ENCODE measurements around the gene POLR3B. TPM values are rescaled to one million over a fixed set of nuclear protein-coding genes. Genes with fewer than 3 reads are reported as not detected.

POLR3B gene
- total and polyA plus RNA-seq, 9 of the 15 experiments (the other 6 are each of a cell fraction or from before 2014, with no cell fraction given): 7.6 to 17.9 (median 14.4) TPM

GRCh38 chr12:106522708-106523107 lies 165.2 kb downstream of the POLR3B start (continued):
- no peak for TF ChIP-seq RREB1 (CRISPR knock-in tag; IDR thresholded peaks at IDR 0.05)
- TF ChIP-seq ZNF274 (IDR thresholded peaks at IDR 0.05; ENCODE audit: borderline replicate concordance, low read depth, low read length): no peak
- TF ChIP-seq GATAD2A (IDR thresholded peaks at IDR 0.05): peak; percentile 76; the same call in 1 of the 2 replicates
- no peak for TF ChIP-seq ZKSCAN8 (CRISPR knock-in tag; IDR thresholded peaks at IDR 0.05)
- no peak for TF ChIP-seq L3MBTL2 (IDR thresholded peaks at IDR 0.05)
- no peak for TF ChIP-seq ZNF79 (CRISPR knock-in tag; IDR thresholded peaks at IDR 0.05; ENCODE audit: low read depth)
- no peak for TF ChIP-seq NFYB (IDR thresholded peaks at IDR 0.05; ENCODE audit: extremely low read depth, insufficient read length)
- no peak for TF ChIP-seq PRDM10 (IDR thresholded peaks at IDR 0.05; ENCODE audit: partially characterized antibody)
- TF ChIP-seq ZHX1 (conservative IDR thresholded peaks at IDR 0.05; ENCODE audit: low read length): no peak
- TF ChIP-seq HLTF (IDR thresholded peaks at IDR 0.05): 0 out of 2 replicates have a peak, but pooled peaks have one; percentile 62
- no peak for TF ChIP-seq FOXP4 (CRISPR knock-in tag; IDR thresholded peaks at IDR 0.05; ENCODE audit: borderline replicate concordance)
- no peak for TF ChIP-seq BCL6 (CRISPR knock-in tag; IDR thresholded peaks at IDR 0.05)
- no peak for TF ChIP-seq DNMT1 (IDR thresholded peaks at IDR 0.05)
- TF ChIP-seq ZSCAN32 (CRISPR knock-in tag; IDR thresholded peaks at IDR 0.05): no peak
- no peak for TF ChIP-seq CBX5 (IDR thresholded peaks at IDR 0.05; ENCODE audit: borderline replicate concordance, low read depth)
- TF ChIP-seq EHMT2 (IDR thresholded peaks at IDR 0.05): peak; percentile 73

All from K562 (cell line).